Measurements from ENCODE around the gene RNF20.

RNF20 gene

GRCh38 chr9:101592788-101593187 lies 59.1 kb downstream of the RNF20 start:
- Histone ChIP-seq H3K4me1 (ENCODE audit: insufficient read depth, low read length) (no peaks in the 10 kb centered on the region), H3K36me3 (ENCODE audit: insufficient read depth, low read length) (no peaks in the 10 kb centered on the region), H2AFZ (ENCODE audit: low read depth, low read length) (no peak overlapping the region), H3K27ac (ENCODE audit: low read length) (no peak overlapping the region), H3K4me3 (ENCODE audit: low read depth in 1 of 2, low read length in 2 of 2) (no peak overlapping the region), H3K4me2 (ENCODE audit: insufficient read depth, low read length) (no peak overlapping the region), H3K79me2 (ENCODE audit: insufficient read depth, low read length) (no peaks in the 10 kb centered on the region), H3K27me3 (ENCODE audit: insufficient read depth, low read length, poor library complexity) (no peaks in the 10 kb centered on the region), H3K9ac (ENCODE audit: low read depth, low read length) (no peak overlapping the region), H4K20me1 (ENCODE audit: insufficient read depth, low read length) (no peaks in the 10 kb centered on the region), H3K9me3 (ENCODE audit: insufficient read depth, low read length, severe bottlenecking) (no peaks in the 10 kb centered on the region)
- DNase-seq (no peak), ATAC-seq (ENCODE audit: insufficient read depth, low read depth) (no peak)
- TF ChIP-seq CTCF (IDR thresholded peaks at IDR 0.05; ENCODE audit: borderline replicate concordance, extremely low read depth, low read length, poor library complexity, severe bottlenecking) (no peak), EZH2 (IDR thresholded peaks at IDR 0.05; ENCODE audit: borderline replicate concordance, low read depth, low read length, severe bottlenecking) (no peak)

DNA sequence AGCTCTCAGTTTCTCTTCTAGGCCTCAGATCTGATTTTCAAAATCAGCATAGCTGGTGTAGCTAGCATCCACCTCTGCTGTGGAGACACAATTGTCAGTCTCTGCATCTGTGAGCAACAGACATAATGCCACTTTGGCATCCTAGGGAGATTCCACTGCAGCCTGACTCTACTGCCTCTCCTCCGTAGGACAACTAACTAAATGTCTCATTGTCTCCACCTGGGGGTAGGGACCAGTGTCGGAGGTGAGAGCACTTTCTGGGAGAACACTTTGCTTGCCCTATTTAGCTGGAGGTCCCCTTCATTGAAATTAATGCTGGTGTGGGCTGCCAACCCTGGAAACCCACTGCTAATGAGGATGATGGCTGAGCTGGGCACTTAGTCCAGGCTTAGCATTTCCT lies 59.7 kb downstream of the RNF20 start:
- Histone ChIP-seq H2AFZ (ENCODE audit: low read depth, low read length) (no peak overlapping the region), H3K27ac (ENCODE audit: low read length) (no peak overlapping the region), H3K36me3 (ENCODE audit: insufficient read depth, low read length) (no peaks in the 10 kb centered on the region), H3K4me2 (ENCODE audit: insufficient read depth, low read length) (no peak overlapping the region), H3K9ac (ENCODE audit: low read depth, low read length) (no peak overlapping the region), H3K27me3 (ENCODE audit: insufficient read depth, low read length, poor library complexity) (no peaks in the 10 kb centered on the region), H3K4me3 (ENCODE audit: low read depth in 1 of 2, low read length in 2 of 2) (no peak overlapping the region), H3K4me1 (ENCODE audit: insufficient read depth, low read length) (no peaks in the 10 kb centered on the region), H4K20me1 (ENCODE audit: insufficient read depth, low read length) (no peaks in the 10 kb centered on the region), H3K9me3 (ENCODE audit: insufficient read depth, low read length, severe bottlenecking) (no peaks in the 10 kb centered on the region), H3K79me2 (ENCODE audit: insufficient read depth, low read length) (no peaks in the 10 kb centered on the region)
- ATAC-seq (ENCODE audit: insufficient read depth, low read depth) (no peak), DNase-seq (no peak)
- TF ChIP-seq EZH2 (IDR thresholded peaks at IDR 0.05; ENCODE audit: borderline replicate concordance, low read depth, low read length, severe bottlenecking) (no peak), CTCF (IDR thresholded peaks at IDR 0.05; ENCODE audit: borderline replicate concordance, extremely low read depth, low read length, poor library complexity, severe bottlenecking) (no peak)

- Histone ChIP-seq H3K4me1 (ENCODE audit: insufficient read depth, low read length) (no peaks in the 10 kb centered on the region), H3K27me3 (ENCODE audit: insufficient read depth, low read length, poor library complexity) (no peaks in the 10 kb centered on the region), H3K9me3 (ENCODE audit: insufficient read depth, low read length, severe bottlenecking) (no peaks in the 10 kb centered on the region), H3K36me3 (ENCODE audit: insufficient read depth, low read length) (no peaks in the 10 kb centered on the region), H2AFZ (ENCODE audit: low read depth, low read length) (no peak within 1 kb of the TSS), H3K4me3 (ENCODE audit: low read depth in 1 of 2, low read length in 2 of 2) (no peak within 1 kb of the TSS), H3K27ac (ENCODE audit: low read length) (no peak within 1 kb of the TSS), H4K20me1 (ENCODE audit: insufficient read depth, low read length) (no peaks in the 10 kb centered on the region), H3K4me2 (ENCODE audit: insufficient read depth, low read length) (no peak within 1 kb of the TSS), H3K79me2 (ENCODE audit: insufficient read depth, low read length) (no peaks in the 10 kb centered on the region), H3K9ac (ENCODE audit: low read depth, low read length) (no peak within 1 kb of the TSS)
- DNase-seq (no peak), ATAC-seq (ENCODE audit: insufficient read depth, low read depth) (no peak)
- TF ChIP-seq CTCF (IDR thresholded peaks at IDR 0.05; ENCODE audit: borderline replicate concordance, extremely low read depth, low read length, poor library complexity, severe bottlenecking) (no peak), EZH2 (IDR thresholded peaks at IDR 0.05; ENCODE audit: borderline replicate concordance, low read depth, low read length, severe bottlenecking) (no peak)
These were observed 61.1 kb downstream of the RNF20 start, which contains the start of gene PPP3R2 for GRCh38 chr9:101594796-101595195. Gene PPP3R2 (minus strand): TSS chr9:101594969. CDS start chr9:101594921, 48 bp downstream.

Data from DND-41 (cell line).